ENCODE results near the gene NT5DC4. TPM values are rescaled to one million over a fixed set of nuclear protein-coding genes. Genes with fewer than 3 reads are reported as not detected.
A peak's percentile ranks its signal among the peaks of the same experiment; 100 is the strongest.

The NT5DC4 gene
- total RNA-seq, 6 experiments from 2014 or later: not detected

DNA sequence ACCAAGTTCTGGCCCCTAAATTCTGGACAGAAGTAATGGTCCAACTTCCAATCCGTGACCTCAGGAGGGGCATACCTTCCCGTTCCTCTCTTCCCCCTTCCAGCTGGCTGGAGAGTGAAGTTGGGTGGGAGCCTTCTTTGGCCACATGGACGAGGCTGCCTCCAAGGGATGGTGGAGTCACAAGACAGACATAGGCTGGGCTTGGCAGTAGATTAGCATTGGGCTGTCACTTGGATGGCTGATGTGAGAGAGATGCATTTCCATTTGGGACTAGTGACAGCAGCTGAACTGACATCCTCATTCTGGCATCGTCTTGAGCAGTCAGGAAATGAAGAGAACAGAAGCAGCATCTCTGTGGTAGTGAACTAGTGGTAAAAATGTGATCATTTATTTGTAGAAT lies 12.6 kb downstream of the NT5DC4 start:
- H3K4me3 Mint-ChIP-seq: no peak overlapping the region
- no peak overlapping the region for H3K27ac Mint-ChIP-seq
- peaks cover 13% of the 10 kb centered on the region for H3K36me3 Mint-ChIP-seq (ENCODE audit: low read depth)
- TF ChIP-seq, protein P1, sequence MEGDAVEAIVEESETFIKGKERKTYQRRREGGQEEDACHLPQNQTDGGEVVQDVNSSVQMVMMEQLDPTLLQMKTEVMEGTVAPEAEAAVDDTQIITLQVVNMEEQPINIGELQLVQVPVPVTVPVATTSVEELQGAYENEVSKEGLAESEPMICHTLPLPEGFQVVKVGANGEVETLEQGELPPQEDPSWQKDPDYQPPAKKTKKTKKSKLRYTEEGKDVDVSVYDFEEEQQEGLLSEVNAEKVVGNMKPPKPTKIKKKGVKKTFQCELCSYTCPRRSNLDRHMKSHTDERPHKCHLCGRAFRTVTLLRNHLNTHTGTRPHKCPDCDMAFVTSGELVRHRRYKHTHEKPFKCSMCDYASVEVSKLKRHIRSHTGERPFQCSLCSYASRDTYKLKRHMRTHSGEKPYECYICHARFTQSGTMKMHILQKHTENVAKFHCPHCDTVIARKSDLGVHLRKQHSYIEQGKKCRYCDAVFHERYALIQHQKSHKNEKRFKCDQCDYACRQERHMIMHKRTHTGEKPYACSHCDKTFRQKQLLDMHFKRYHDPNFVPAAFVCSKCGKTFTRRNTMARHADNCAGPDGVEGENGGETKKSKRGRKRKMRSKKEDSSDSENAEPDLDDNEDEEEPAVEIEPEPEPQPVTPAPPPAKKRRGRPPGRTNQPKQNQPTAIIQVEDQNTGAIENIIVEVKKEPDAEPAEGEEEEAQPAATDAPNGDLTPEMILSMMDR (IDR thresholded peaks at IDR 0.05): no peak
- H3K4me1 Mint-ChIP-seq (ENCODE audit: low read depth): peaks cover 22% of the 10 kb centered on the region
- H3K9me3 Mint-ChIP-seq: no peaks in the 10 kb centered on the region
- DNase-seq: no peak
- H3K27me3 Mint-ChIP-seq (ENCODE audit: insufficient read depth): no peaks in the 10 kb centered on the region; the same call in 1 of the 2 replicates

DNA sequence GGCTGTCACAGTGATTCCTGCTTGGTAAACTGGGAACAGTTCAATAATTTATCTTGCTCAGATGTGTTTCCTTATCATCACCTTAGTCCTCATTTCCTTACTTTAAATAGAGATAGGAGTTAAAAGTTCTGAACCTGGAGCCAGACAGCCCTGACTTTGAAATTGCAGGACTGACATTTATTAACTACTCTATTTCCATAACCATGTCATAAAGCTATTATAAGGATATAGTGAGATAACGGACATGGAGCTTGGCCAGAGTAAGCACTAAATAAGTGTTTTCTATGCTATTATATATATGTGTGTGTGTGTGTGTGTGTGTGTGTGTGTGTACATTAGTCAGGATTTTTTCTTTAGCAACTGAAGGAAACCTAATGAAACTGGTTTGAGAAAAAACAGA lies 13.1 kb downstream of the NT5DC4 start:
- no peak overlapping the region for H3K4me3 Mint-ChIP-seq
- DNase-seq: no peak
- TF ChIP-seq, protein P1 (IDR thresholded peaks at IDR 0.05): no peak
- H3K4me1 Mint-ChIP-seq (ENCODE audit: low read depth): peaks cover 25% of the 10 kb centered on the region
- H3K36me3 Mint-ChIP-seq (ENCODE audit: low read depth): peaks cover 13% of the 10 kb centered on the region
- no peak overlapping the region for H3K27ac Mint-ChIP-seq
- H3K27me3 Mint-ChIP-seq (ENCODE audit: insufficient read depth): no peaks in the 10 kb centered on the region; the same call in 1 of the 2 replicates
- H3K9me3 Mint-ChIP-seq: no peaks in the 10 kb centered on the region

DNA sequence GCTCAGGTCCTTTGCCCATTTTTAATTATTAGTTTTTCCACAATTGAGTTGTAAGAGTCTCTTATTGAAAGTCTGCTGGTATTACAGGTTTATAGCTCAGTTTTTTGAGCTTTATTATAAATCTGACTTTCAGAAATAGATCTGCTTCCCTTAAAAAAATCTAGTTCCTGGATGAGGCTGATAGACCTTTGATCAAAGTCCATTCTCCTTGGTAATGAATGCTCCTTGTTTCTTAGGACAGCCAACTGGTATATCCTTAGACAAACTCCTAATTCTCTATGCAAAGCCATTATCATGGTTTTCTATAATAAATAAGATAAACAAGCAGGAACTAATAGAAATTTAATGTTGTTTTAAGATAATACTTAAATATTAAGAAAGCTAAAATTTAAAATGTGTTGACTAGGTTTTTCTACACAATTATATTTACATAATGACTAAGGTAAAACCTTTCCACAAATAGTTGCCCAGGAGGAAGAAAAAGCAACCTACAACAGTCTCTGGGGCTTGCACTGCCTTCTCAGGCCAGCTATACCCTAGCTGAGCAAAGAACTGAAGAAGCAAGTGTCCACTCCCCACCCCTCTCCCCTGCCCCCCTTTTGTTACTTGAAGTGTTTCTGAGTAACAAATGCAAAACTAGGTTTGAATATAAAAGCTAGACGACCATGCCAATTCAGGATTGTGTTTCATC lies 16.9 kb downstream of the NT5DC4 start:
- DNase-seq: no peak
- H3K9me3 Mint-ChIP-seq: no peaks in the 10 kb centered on the region
- peak overlapping the region; percentile 24; the same call in 1 of the 2 replicates for H3K4me3 Mint-ChIP-seq
- H3K27me3 Mint-ChIP-seq (ENCODE audit: insufficient read depth): no peaks in the 10 kb centered on the region; the same call in 1 of the 2 replicates
- H3K36me3 Mint-ChIP-seq (ENCODE audit: low read depth): peaks cover 29% of the 10 kb centered on the region
- H3K27ac Mint-ChIP-seq: peak overlapping the region; percentile 57
- H3K4me1 Mint-ChIP-seq (ENCODE audit: low read depth): peaks cover 27% of the 10 kb centered on the region
- TF ChIP-seq, protein P1 (IDR thresholded peaks at IDR 0.05): no peak

DNA sequence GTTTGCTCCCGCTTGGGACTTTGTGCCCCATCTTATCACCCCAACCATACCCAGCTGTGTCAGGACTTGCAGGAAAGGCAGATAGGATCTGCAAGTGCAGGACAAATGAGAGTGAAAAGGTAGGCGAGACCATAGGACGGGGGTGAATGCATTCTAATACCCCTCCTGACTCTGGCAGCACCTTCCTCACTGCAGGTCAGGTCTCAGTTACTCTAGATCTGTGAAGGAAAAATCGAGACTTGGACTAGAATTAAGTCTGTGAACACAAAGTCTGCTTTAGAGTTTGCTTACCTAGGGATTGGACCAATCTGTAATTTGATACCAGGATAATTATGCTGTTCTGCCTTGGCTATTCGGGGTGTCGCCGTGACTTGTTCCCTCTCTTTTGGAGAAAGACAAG lies 19.7 kb downstream of the NT5DC4 start:
- DNase-seq: no peak
- Mint-ChIP-seq H3K4me3 (no peak overlapping the region), H3K27me3 (ENCODE audit: insufficient read depth) (no peaks in the 10 kb centered on the region; the same call in 1 of the 2 replicates), H3K9me3 (no peaks in the 10 kb centered on the region), H3K36me3 (ENCODE audit: low read depth) (peaks cover 41% of the 10 kb centered on the region), H3K27ac (no peak overlapping the region), H3K4me1 (ENCODE audit: low read depth) (peaks cover 27% of the 10 kb centered on the region)
- TF ChIP-seq, protein P1 (IDR thresholded peaks at IDR 0.05): no peak

DNA sequence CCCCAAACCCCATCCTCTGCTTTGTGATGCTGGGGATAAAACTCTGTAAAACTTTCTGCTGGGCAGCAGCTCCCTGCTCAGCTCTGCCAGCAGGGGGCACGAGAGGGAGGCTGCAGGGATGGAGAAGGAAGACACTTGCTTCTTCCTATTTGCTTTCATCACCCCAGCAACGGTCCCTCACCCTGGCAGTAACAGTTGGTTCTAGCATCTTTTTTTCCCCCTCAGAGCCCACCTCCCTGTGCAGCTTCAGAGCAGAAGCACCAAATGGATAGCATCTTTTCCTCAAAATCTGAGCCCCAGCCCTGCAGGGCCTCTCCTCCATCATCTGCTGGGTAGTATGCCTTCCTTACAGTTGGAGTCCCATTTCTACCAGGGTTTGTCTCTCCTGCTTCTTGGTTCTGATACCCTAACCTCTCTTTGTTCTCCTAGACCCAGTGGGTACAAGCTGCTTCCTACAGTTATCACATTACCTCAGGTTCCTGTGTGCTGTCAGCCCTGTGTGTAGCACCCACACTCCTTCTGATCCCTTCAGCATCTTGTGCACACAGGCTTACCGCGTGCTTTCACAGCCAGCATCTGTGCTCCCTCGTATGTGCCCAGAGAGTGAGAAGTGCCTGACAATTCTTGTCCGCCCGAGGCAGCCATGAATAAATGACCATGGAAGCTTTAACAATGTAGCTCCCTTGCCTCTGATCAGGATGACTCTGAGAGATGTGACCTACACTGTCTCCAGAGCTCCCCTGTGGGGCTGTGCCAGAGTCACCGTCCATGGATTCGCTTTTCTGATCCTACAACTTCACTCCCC lies 29.1 kb downstream of the NT5DC4 start:
- Mint-ChIP-seq H3K4me1 (ENCODE audit: low read depth) (peaks cover 62% of the 10 kb centered on the region), H3K27ac (peak overlapping the region; percentile 99)

More for the DNA sequence above, 29.1 kb downstream of the NT5DC4 start:
- H3K27me3 Mint-ChIP-seq (ENCODE audit: insufficient read depth): no peaks in the 10 kb centered on the region
- no peaks in the 10 kb centered on the region for H3K9me3 Mint-ChIP-seq
- peaks cover 13% of the 10 kb centered on the region for H3K36me3 Mint-ChIP-seq (ENCODE audit: low read depth)
- TF ChIP-seq, protein P1 (IDR thresholded peaks at IDR 0.05): peak; percentile 98
- DNase-seq: peak; percentile 72
- peak overlapping the region; percentile 33; the same call in 1 of the 2 replicates for H3K4me3 Mint-ChIP-seq
